ENCODE results near the gene PHF2. TPM values are rescaled to one million over a fixed set of nuclear protein-coding genes. Genes with fewer than 3 reads are reported as not detected.

PHF2 gene
- total and polyA plus RNA-seq, 2 of the 8 experiments (the other 6 are each of a cell fraction or from before 2014, with no cell fraction given): 3.4 to 9.4 TPM

- Histone ChIP-seq H2AFZ (ENCODE audit: low read length) (no peak overlapping the region), H3K4me2 (ENCODE audit: insufficient read depth in 1 of 2, low read depth in 2 of 2, low read length in 2 of 2) (no peak overlapping the region), H4K91ac (replicated peaks; ENCODE audit: insufficient read length, low read length) (no peak overlapping the region), H3K18ac (ENCODE audit: extremely low read depth, low read length) (no peak overlapping the region), H3K9ac (replicated peaks in 1 of 4; ENCODE audit: extremely low read depth in 1 of 4, low read depth in 3 of 4, low read length in 3 of 4) (no peak overlapping the region), H3K36me3 (ENCODE audit: control insufficient read depth in 2 of 4, insufficient read depth in 4 of 4, low read length in 3 of 4) (no peaks in the 10 kb centered on the region), H3K23me2 (ENCODE audit: low read depth, low read length) (peaks cover 9% of the 10 kb centered on the region; the same call in 1 of the 2 replicates), H2BK120ac (replicated peaks; ENCODE audit: low read depth, low read length) (no peak overlapping the region), H3K4me1 (replicated peaks in 1 of 4; ENCODE audit: control insufficient read depth in 3 of 4, insufficient read depth in 4 of 4, low read length in 3 of 4) (no peaks in the 10 kb centered on the region; a peak in 1 of 7 replicates), H3K79me2 (ENCODE audit: control insufficient read depth in 1 of 2, insufficient read depth in 2 of 2, low read length in 2 of 2) (peaks cover 0 to 45% of the 10 kb centered on the region in 2 experiments; a peak in 3 of 4 replicates), H3K23ac (ENCODE audit: insufficient read length) (no peak overlapping the region), H2BK12ac (ENCODE audit: low read depth, low read length) (no peak overlapping the region), H2BK15ac (ENCODE audit: low read length) (no peak overlapping the region), H2AK5ac (ENCODE audit: low read depth, low read length) (no peak overlapping the region), H3K4me3 (ENCODE audit: extremely low read depth in 1 of 4, insufficient read depth in 2 of 4, low read depth in 3 of 4, low read length in 4 of 4) (no peak overlapping the region), H4K8ac (ENCODE audit: extremely low read depth, insufficient read depth, low read length) (no peak overlapping the region), H3K27me3 (replicated peaks in 1 of 4; ENCODE audit: control insufficient read depth in 3 of 4, extremely low read depth in 1 of 4, insufficient read depth in 3 of 4, low read length in 3 of 4) (no peaks in the 10 kb centered on the region), H3K9me3 (ENCODE audit: insufficient read depth in 2 of 2, low read depth in 1 of 2, low read length in 1 of 2) (0 out of 4 replicates have a peak, but pooled peaks cover 0 to 5% of the 10 kb centered on the region in 2 experiments), H3K14ac (ENCODE audit: insufficient read length) (no peak overlapping the region), H3K56ac (replicated peaks; ENCODE audit: insufficient read length, low read depth, low read length) (no peak overlapping the region), H3K27ac (ENCODE audit: low read depth, low read length) (no peak overlapping the region), H3K4ac (replicated peaks; ENCODE audit: insufficient read length, low read depth, low read length) (no peak overlapping the region), H3K79me1 (ENCODE audit: low read depth, low read length) (peaks cover 11% of the 10 kb centered on the region), H2BK5ac (ENCODE audit: low read depth, low read length) (no peak overlapping the region; the same call in 1 of the 2 replicates), H4K20me1 (replicated peaks in 1 of 2; ENCODE audit: control insufficient read depth in 1 of 2, insufficient read depth in 2 of 2, low read length in 2 of 2) (peaks cover 0 to 7% of the 10 kb centered on the region in 2 experiments), H2BK20ac (ENCODE audit: low read length) (no peak overlapping the region), H4K5ac (ENCODE audit: insufficient read length, low read depth, low read length) (no peak overlapping the region)
- ChIA-PET POLR2A (ENCODE audit: partially characterized antibody) (no interaction called here), CTCF (ENCODE audit: partially characterized antibody) (interaction anchor here (0.6 to 1.2 kb wide), 2 partner anchors 12 to 43 kb away, joined by 3 to 4 read pairs; no protein-coding TSS in a partner anchor)
- FAIRE-seq (no peak), DNase-seq (ENCODE audit: low read depth in 1 of 2, low spot score in 2 of 2) (no peak)
- WGBS, 2 experiments (ENCODE audit: extremely low coverage in 1 of 2, insufficient coverage in 1 of 2, insufficient read length in 1 of 2, insufficient replicate concordance in 2 of 2, low coverage in 1 of 2, low lambda C conversion rate in 2 of 2, missing lambda C conversion rate in 1 of 2): 90% methylated on average over 3 of the region's 3 CpGs; no CpG with 5 or more reads in 1 of the 2 experiments
- TF ChIP-seq HDAC2 (IDR thresholded peaks at IDR 0.05; ENCODE audit: borderline replicate concordance in 1 of 2, low read depth in 2 of 2, low read length in 2 of 2) (no peak), TEAD4 (IDR thresholded peaks at IDR 0.05; ENCODE audit: low read depth, low read length) (no peak), FOSL1 (IDR thresholded peaks at IDR 0.05; ENCODE audit: insufficient read depth, low read depth, low read length) (no peak), POLR2A (IDR thresholded peaks at IDR 0.05; ENCODE audit: control extremely low read depth in 1 of 2, low read depth in 2 of 2, low read length in 2 of 2) (no peak), ATF3 (IDR thresholded peaks at IDR 0.05; ENCODE audit: insufficient read depth, low read depth, low read length) (no peak), CHD1 (IDR thresholded peaks at IDR 0.05; ENCODE audit: low read depth, low read length) (no peak), JUND (IDR thresholded peaks at IDR 0.05; ENCODE audit: low read length) (no peak), GABPA (IDR thresholded peaks at IDR 0.05; ENCODE audit: borderline replicate concordance, insufficient read depth, low read length) (no peak), CTBP2 (IDR thresholded peaks at IDR 0.05; ENCODE audit: borderline replicate concordance, insufficient read depth, insufficient read length, low read length) (no peak), BRCA1 (IDR thresholded peaks at IDR 0.05; ENCODE audit: low read depth, low read length) (no peak), E2F6 (IDR thresholded peaks at IDR 0.05) (no peak), RNF2 (IDR thresholded peaks at IDR 0.05; ENCODE audit: borderline replicate concordance, low read depth, low read length, missing control alignments, poor library complexity, severe bottlenecking) (no peak)
Observed at GRCh38 chr9:93623753-93624152, 47.4 kb downstream of the PHF2 start.

All from H1 (cell line).